ENCODE measurements around the gene HDAC4. TPM values are rescaled to one million over a fixed set of nuclear protein-coding genes. Genes with fewer than 3 reads are reported as not detected.
A peak's percentile ranks its signal among the peaks of the same experiment; 100 is the strongest.

HDAC4 gene
- total RNA-seq, 2 donors from 2014 or later, result 34.1 to 39.1 TPM

DNA sequence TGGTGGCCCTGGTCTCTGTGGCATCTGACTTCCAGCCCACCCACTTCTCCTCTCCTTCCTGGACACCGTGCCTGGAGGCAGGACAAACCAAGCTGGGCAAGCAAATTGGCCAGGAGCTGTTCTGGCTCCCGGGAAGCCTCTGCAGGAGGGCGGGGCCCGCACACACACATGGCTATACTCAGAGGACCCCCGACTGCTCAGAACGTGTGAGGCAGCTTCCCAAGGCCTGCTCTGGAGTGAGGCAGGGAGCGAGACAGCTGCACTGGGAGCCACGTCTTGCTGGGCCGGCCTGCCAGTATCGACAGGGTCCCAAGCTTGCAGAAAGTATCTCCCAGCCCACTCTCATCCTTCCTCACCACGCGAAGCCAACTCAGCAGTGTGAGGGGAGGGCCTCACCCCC lies 295.6 kb downstream of the HDAC4 start:
- Mint-ChIP-seq H3K36me3 (no peaks in the 10 kb centered on the region), H3K9me3 (no peaks in the 10 kb centered on the region), H3K27ac (no peak overlapping the region)
- ATAC-seq (no peak), DNase-seq (ENCODE audit: low spot score in 2 of 2) (no peak)

- no peaks in the 10 kb centered on the region for H3K9me3 Mint-ChIP-seq
- no peaks in the 10 kb centered on the region for H3K36me3 Mint-ChIP-seq
- peak overlapping the region in 1 of 2 donors; percentile 52 for H3K27ac Mint-ChIP-seq
- no peak for DNase-seq (ENCODE audit: low spot score in 2 of 2)
- no peak for ATAC-seq
These were observed 296.0 kb downstream of the HDAC4 start for GRCh38 chr2:239104800-239105199.

GRCh38 chr2:239103125-239104098 lies 297.4 kb downstream of the HDAC4 start:
- ATAC-seq (no peak), DNase-seq (ENCODE audit: low spot score in 2 of 2) (no peak)
- Mint-ChIP-seq H3K9me3 (no peaks in the 10 kb centered on the region), H3K27ac (peak overlapping the region in 1 of 2 donors; percentile 29), H3K36me3 (no peaks in the 10 kb centered on the region)

GRCh38 chr2:239102266-239102665 lies 298.6 kb downstream of the HDAC4 start:
- DNase-seq (ENCODE audit: low spot score in 2 of 2) (no peak), ATAC-seq (no peak)
- Mint-ChIP-seq H3K27ac (no peak overlapping the region), H3K36me3 (no peaks in the 10 kb centered on the region), H3K9me3 (no peaks in the 10 kb centered on the region)

- Mint-ChIP-seq H3K9me3 (no peaks in the 10 kb centered on the region), H3K36me3 (no peaks in the 10 kb centered on the region), H3K27ac (no peak overlapping the region)
- ATAC-seq (no peak), DNase-seq (ENCODE audit: low spot score in 2 of 2) (no peak)
These were observed 299.0 kb downstream of the HDAC4 start for GRCh38 chr2:239101807-239102206.

GRCh38 chr2:239101071-239101470 lies 299.7 kb downstream of the HDAC4 start:
- DNase-seq (ENCODE audit: low spot score in 2 of 2) (no peak), ATAC-seq (no peak)
- peak overlapping the region; percentile 15 to 50 for H3K27ac Mint-ChIP-seq
- H3K36me3 Mint-ChIP-seq, result no peaks in the 10 kb centered on the region
- H3K9me3 Mint-ChIP-seq, result no peaks in the 10 kb centered on the region

GRCh38 chr2:239099474-239099873 lies 301.3 kb downstream of the HDAC4 start:
- no peak for ATAC-seq
- no peaks in the 10 kb centered on the region for H3K36me3 Mint-ChIP-seq
- H3K9me3 Mint-ChIP-seq, result no peaks in the 10 kb centered on the region
- no peak overlapping the region for H3K27ac Mint-ChIP-seq
- no peak for DNase-seq (ENCODE audit: low spot score in 2 of 2)

DNA sequence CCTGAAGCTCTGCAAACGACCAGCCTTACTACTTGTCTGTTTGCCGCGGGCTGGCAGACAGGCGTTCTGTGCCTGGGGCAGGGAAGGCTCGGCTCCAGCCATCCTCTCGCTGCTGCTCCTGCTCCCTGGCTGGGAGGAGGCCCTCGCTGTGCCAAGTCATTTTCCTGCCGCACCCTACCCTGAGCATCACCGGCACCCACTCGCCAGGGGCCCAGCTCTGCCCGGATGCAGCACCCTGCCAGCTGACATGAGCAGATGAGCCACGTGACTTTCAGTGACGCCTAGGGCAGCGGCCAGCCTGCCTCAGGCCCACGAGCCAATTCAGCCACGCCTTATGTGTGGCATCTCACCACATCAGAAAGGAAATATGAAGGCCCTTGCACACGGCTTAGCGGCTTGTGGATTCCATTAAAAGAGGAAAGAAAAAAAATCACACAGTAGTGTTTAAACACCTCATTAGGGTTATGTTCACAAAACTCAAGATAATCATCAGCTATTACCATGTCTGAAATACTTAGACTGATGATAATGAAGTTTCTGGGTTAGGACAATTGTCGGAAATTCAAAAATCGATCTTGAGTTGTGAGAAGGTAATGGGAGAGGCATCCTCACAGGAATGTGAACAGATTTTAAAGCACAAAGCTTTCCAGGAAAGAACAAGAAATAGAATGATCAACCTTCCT lies 302.4 kb downstream of the HDAC4 start:
- DNase-seq (ENCODE audit: low spot score in 2 of 2) (no peak), ATAC-seq (no peak)
- Mint-ChIP-seq H3K36me3 (no peaks in the 10 kb centered on the region), H3K9me3 (no peaks in the 10 kb centered on the region), H3K27ac (no peak overlapping the region)

DNA sequence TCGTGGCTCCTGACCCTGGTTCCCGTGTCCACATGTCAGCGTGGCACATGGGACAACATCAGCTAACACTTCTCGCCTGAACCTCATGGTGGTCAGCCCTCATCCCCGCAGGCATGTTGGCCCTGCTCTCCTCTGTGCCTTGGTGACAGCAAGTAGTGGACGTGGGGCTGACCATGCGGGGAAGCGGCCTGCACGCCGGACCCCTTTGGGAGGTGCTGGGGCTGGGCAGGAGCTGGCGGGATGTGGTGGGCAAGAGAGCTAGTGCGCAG lies 303.5 kb downstream of the HDAC4 start:
- Mint-ChIP-seq H3K9me3 (no peaks in the 10 kb centered on the region), H3K27ac (no peak overlapping the region), H3K36me3 (no peaks in the 10 kb centered on the region)
- DNase-seq (ENCODE audit: low spot score in 2 of 2), result no peak
- ATAC-seq, result no peak

- ATAC-seq (no peak), DNase-seq (ENCODE audit: low spot score in 2 of 2) (no peak)
- no peaks in the 10 kb centered on the region for H3K36me3 Mint-ChIP-seq
- H3K27ac Mint-ChIP-seq, result no peak overlapping the region
- H3K9me3 Mint-ChIP-seq, result no peaks in the 10 kb centered on the region
These were observed 304.0 kb downstream of the HDAC4 start for GRCh38 chr2:239096676-239097427.

- ATAC-seq (no peak), DNase-seq (ENCODE audit: low spot score in 2 of 2) (no peak)
- Mint-ChIP-seq H3K9me3 (no peaks in the 10 kb centered on the region), H3K27ac (peak overlapping the region in 1 of 2 donors; percentile 20), H3K36me3 (no peaks in the 10 kb centered on the region)
These were observed 305.2 kb downstream of the HDAC4 start for GRCh38 chr2:239095460-239096081.

DNA sequence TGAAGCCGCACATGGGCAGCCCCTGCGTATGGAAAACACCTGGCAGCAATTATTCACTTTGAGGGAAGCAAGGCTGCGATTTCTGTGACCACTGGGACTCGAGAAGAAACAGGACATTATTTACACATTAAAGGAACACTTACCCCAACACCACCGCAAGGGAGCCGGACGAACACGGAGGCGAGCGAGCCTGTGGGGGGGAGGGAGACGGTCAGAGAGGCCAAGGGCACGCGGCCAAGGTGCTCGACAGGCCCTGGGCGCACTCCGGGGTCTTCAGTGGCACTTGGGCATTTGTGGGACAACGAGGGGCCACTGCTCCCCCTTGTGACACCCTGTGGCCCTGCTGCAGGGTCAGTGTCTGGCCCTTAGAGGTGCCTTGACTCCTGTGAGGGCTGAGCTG lies 306.0 kb downstream of the HDAC4 start:
- Mint-ChIP-seq H3K27ac (no peak overlapping the region), H3K9me3 (no peaks in the 10 kb centered on the region), H3K36me3 (no peaks in the 10 kb centered on the region)
- ATAC-seq (no peak), DNase-seq (ENCODE audit: low spot score in 2 of 2) (no peak)

DNA sequence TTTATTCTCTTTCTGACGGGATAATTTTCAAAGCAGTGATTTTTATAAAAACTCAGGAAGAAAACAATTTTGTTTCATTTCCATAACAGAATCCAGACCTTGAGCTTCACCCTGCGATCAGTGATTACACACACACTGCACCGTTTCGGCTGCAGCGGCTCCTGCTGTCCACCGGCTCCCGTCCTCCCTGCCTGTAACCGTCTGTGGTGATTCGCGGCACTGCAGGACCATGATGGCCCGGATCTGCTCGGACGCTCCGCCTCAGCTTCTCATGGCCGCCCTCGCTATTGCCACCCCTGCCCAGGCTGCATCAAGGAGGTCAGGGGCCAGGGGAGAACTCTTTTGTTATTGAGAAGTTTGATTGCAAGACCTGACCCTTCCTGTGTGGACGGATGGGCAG lies 306.9 kb downstream of the HDAC4 start:
- no peak for ATAC-seq
- Mint-ChIP-seq H3K36me3 (no peaks in the 10 kb centered on the region), H3K27ac (no peak overlapping the region), H3K9me3 (no peaks in the 10 kb centered on the region)
- DNase-seq (ENCODE audit: low spot score in 2 of 2), result no peak

DNA sequence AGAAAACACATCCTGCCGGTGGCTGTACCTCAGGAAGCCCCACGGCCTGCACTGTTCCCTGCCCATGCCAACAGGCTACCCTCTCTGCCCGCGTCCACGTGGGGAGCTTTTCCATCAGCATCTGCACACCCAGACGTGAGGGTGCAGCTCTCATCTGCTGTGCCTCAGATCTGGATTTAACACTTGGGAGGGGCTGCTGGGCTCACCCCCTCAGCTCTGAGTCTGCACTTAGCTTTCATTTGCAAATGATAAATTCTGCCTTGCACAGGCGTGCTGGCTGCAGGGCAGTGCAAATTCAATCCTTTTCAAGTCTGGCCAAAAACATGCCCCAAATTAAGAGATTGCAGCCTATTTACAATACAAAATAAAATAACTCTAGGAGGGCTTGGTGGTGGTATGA lies 307.3 kb downstream of the HDAC4 start:
- no peak for DNase-seq (ENCODE audit: low spot score in 2 of 2)
- H3K27ac Mint-ChIP-seq, result no peak overlapping the region
- ATAC-seq, result no peak
- no peaks in the 10 kb centered on the region for H3K9me3 Mint-ChIP-seq
- H3K36me3 Mint-ChIP-seq, result no peaks in the 10 kb centered on the region

DNA sequence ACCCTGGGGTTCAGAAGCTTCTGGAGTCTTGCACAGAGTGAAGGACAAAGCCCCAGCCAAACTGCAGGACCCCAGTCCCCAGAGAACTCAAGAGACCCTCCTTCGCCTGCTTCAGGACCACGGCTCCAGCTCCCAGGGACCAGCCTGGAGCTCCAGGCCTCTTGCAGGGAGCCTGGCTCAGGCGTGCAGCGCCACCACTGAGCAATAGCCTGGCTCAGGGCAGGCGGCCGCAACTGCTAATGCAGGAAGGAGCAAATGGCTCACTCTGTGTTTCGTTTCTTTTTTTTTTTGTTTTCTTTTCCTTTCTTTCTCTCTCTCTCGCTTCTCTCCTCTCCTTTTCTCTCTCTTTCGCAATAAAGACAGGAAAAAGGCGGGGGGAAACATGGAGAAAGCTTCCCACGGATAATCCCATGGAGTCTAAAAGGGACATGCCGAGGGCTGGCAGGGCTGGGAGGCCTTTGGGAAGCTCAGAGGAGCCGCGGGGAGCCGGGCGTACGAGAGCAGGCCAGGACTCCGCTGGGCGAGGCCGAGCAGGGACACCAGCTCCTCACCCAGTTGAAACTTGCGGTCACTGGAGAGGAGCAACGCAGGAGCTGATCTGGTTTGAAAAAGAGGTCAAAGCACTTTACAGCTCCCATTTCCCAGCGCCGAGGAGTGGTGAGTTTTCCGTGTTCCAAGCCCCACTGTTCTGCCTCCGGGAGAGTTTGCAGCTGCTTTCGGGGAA lies 308.1 kb downstream of the HDAC4 start:
- ATAC-seq (no peak), DNase-seq (ENCODE audit: low spot score in 2 of 2) (no peak)
- Mint-ChIP-seq H3K36me3 (no peaks in the 10 kb centered on the region), H3K9me3 (no peaks in the 10 kb centered on the region), H3K27ac (no peak overlapping the region)

GRCh38 chr2:239089884-239090283 lies 310.9 kb downstream of the HDAC4 start:
- DNase-seq (ENCODE audit: low spot score in 2 of 2) (no peak), ATAC-seq (no peak)
- H3K9me3 Mint-ChIP-seq, result no peaks in the 10 kb centered on the region
- H3K27ac Mint-ChIP-seq, result peak overlapping the region in 1 of 2 donors; percentile 74
- no peaks in the 10 kb centered on the region for H3K36me3 Mint-ChIP-seq

Data from activated naive CD4-positive, alpha-beta T cell treated with anti-CD3 and anti-CD28 coated beads, Interleukin-2, amount 50 U/mL, for 72 hours (primary cell).